ENCODE results near the gene PILRA. TPM values are rescaled to one million over a fixed set of nuclear protein-coding genes. Genes with fewer than 3 reads are reported as not detected.
A peak's percentile ranks its signal among the peaks of the same experiment; 100 is the strongest.

PILRA gene
- total and polyA plus RNA-seq, 10 of the 15 experiments (the other 5 are each of a cell fraction or from before 2014, with no cell fraction given): 6.6 to 43.3 (median 11.5) TPM

DNA sequence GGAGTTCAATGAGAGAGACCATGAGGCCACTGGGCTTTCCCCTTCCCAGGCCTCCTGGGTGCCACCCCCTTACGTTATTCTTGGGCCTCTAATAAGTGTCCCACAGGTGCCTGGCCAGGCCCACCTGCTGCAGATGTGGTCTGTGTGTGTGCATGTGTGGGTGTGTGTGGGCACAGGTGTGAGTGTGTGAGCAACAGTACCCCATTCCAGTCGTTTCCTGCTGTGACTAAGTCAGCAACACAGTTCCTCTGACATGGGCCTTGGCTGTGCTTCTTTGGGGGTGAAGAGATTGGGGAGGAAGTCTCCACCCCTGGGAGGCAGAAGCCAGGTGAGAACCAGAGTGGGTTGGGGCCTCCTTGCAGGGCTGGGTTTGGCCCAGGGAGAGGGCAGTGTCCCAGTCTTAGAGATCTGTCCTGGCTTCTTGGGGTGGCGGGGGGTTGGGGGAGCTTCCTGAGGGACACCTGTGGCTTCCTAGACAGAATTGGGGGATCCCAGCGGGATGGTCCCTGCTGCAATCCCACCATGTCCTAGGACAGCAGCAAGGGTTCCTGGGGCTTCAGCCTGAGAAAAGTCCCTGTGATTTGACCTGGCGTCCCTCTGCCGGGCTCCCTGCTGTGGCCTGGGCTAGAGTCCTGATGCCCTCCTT lies 19.5 kb upstream of the PILRA start (continued):
- TF ChIP-seq HSF1 (IDR thresholded peaks at IDR 0.05; ENCODE audit: low read depth, low read length): no peak
- TF ChIP-seq, protein P1, sequence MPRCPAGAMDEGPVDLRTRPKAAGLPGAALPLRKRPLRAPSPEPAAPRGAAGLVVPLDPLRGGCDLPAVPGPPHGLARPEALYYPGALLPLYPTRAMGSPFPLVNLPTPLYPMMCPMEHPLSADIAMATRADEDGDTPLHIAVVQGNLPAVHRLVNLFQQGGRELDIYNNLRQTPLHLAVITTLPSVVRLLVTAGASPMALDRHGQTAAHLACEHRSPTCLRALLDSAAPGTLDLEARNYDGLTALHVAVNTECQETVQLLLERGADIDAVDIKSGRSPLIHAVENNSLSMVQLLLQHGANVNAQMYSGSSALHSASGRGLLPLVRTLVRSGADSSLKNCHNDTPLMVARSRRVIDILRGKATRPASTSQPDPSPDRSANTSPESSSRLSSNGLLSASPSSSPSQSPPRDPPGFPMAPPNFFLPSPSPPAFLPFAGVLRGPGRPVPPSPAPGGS (IDR thresholded peaks at IDR 0.05; ENCODE audit: borderline replicate concordance, insufficient read depth, low read depth, low read length, poor library complexity, severe bottlenecking): no peak
- no peak for TF ChIP-seq WRNIP1 (IDR thresholded peaks at IDR 0.05; ENCODE audit: borderline replicate concordance, low read depth, low read length)
- no peak for TF ChIP-seq USF2 (IDR thresholded peaks at IDR 0.05; ENCODE audit: borderline replicate concordance, low read depth, low read length)
- TF ChIP-seq MEF2B (IDR thresholded peaks at IDR 0.05; ENCODE audit: partially characterized antibody, poor library complexity, severe bottlenecking): peak; percentile 49

- H3K27me3 ChIP-seq (replicated peaks in 1 of 2; ENCODE audit: control insufficient read depth in 2 of 2, insufficient read depth in 2 of 2, low read length in 1 of 2): no peaks in the 10 kb centered on the region
- H3K36me3 ChIP-seq (ENCODE audit: control insufficient read depth in 2 of 2, insufficient read depth in 2 of 2, low read length in 1 of 2): peaks cover 28 to 57% of the 10 kb centered on the region in 2 experiments
- H4K20me1 ChIP-seq (ENCODE audit: control insufficient read depth, insufficient read depth): no peaks in the 10 kb centered on the region
- H3K4me1 ChIP-seq (ENCODE audit: control insufficient read depth, insufficient read depth, low read length): peaks cover 17% of the 10 kb centered on the region
- H3K79me2 ChIP-seq (ENCODE audit: control insufficient read depth, insufficient read depth, low read length): no peaks in the 10 kb centered on the region
- H2AFZ ChIP-seq (ENCODE audit: control insufficient read depth, low read depth, low read length): no peak overlapping the region
- no peak for DNase-seq (ENCODE audit: low read depth, low spot score)
- TF ChIP-seq, protein P2, sequence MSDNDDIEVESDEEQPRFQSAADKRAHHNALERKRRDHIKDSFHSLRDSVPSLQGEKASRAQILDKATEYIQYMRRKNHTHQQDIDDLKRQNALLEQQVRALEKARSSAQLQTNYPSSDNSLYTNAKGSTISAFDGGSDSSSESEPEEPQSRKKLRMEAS (IDR thresholded peaks at IDR 0.05; ENCODE audit: low read depth, low read length): no peak
- 0 out of 2 replicates have a peak, but pooled peaks have one; percentile 54 for TF ChIP-seq POLR2A (IDR thresholded peaks at IDR 0.05; ENCODE audit: low read depth, low read length)
- TF ChIP-seq PAX5 (IDR thresholded peaks at IDR 0.05; ENCODE audit: borderline replicate concordance, low read depth, low read length): no peak
- no peak overlapping the region for H3K4me3 ChIP-seq
- no peak overlapping the region for H3K4me2 ChIP-seq (ENCODE audit: control insufficient read depth, insufficient read depth)
- RAD21 ChIA-PET (ENCODE audit: unreplicated experiment): interaction anchor here (0.8 kb wide), 1 partner anchor 51 kb away, joined by 3 read pairs; no protein-coding TSS in a partner anchor
- 83% methylated on average over 8 of the region's 8 CpGs for WGBS (ENCODE audit: insufficient coverage, insufficient replicate concordance, low lambda C conversion rate, missing lambda C conversion rate)
- in situ Hi-C loops (cut with MboI): no loop called here
- CTCF ChIA-PET: interaction anchor here (1.0 kb wide), 1 partner anchor 50 kb away, joined by 3 read pairs; no protein-coding TSS in a partner anchor
- FAIRE-seq: no peak
- H3K27ac ChIP-seq (ENCODE audit: control insufficient read depth, insufficient read depth): no peak overlapping the region
- BruUV-seq (replicated peaks): no TSS peak
- intact Hi-C loops (cut with micrococcal nuclease; ENCODE audit: unreplicated experiment): no loop called here
- ATAC-seq: no peak
- no peaks in the 10 kb centered on the region for H3K9me3 ChIP-seq (replicated peaks; ENCODE audit: control insufficient read depth, insufficient read depth, low read length)
- POLR2A ChIA-PET: interaction anchor here (1.2 kb wide), 1 partner anchor 38 kb away, joined by 3 read pairs; no protein-coding TSS in a partner anchor
- SMC1A ChIA-PET (ENCODE audit: uncharacterized antibody, unreplicated experiment): interaction anchor here (1.3 kb wide), 1 partner anchor 13 kb away, joined by 3 read pairs; no protein-coding TSS in a partner anchor
- H3K9ac ChIP-seq (ENCODE audit: control insufficient read depth, insufficient read depth, low read length): no peak overlapping the region
Measured at GRCh38 chr7:100356416-100357068, 16.7 kb upstream of the PILRA start.
